Measurements from ENCODE around the gene SMCO4. TPM values are rescaled to one million over a fixed set of nuclear protein-coding genes. Genes with fewer than 3 reads are reported as not detected.
"Not testable (repeated sequence)": the region's sequence is repeated elsewhere in the genome, so short reads cannot be mapped to it uniquely, and the experiment has no call there.

SMCO4 gene
- total RNA-seq, 2 experiments from 2014 or later, result 0.30 TPM; not detected in 1

- H3K36me3 Mint-ChIP-seq (ENCODE audit: low read depth), result no peaks in the 10 kb centered on the region
- H3K4me1 Mint-ChIP-seq (ENCODE audit: low read depth), result no peaks in the 10 kb centered on the region
- H3K27ac ChIP-seq (ENCODE audit: low read depth in 1 of 2, low read length in 2 of 2), result no peak overlapping the region
- H3K27me3 Mint-ChIP-seq, result peaks cover 24% of the 10 kb centered on the region
- TF ChIP-seq, protein P1, sequence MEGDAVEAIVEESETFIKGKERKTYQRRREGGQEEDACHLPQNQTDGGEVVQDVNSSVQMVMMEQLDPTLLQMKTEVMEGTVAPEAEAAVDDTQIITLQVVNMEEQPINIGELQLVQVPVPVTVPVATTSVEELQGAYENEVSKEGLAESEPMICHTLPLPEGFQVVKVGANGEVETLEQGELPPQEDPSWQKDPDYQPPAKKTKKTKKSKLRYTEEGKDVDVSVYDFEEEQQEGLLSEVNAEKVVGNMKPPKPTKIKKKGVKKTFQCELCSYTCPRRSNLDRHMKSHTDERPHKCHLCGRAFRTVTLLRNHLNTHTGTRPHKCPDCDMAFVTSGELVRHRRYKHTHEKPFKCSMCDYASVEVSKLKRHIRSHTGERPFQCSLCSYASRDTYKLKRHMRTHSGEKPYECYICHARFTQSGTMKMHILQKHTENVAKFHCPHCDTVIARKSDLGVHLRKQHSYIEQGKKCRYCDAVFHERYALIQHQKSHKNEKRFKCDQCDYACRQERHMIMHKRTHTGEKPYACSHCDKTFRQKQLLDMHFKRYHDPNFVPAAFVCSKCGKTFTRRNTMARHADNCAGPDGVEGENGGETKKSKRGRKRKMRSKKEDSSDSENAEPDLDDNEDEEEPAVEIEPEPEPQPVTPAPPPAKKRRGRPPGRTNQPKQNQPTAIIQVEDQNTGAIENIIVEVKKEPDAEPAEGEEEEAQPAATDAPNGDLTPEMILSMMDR (IDR thresholded peaks at IDR 0.05), result no peak
- no peaks in the 10 kb centered on the region for H3K4me1 ChIP-seq (ENCODE audit: insufficient read depth, low read length)
- CTCF ChIA-PET, result no interaction called here
- no peak overlapping the region for H3K4me3 ChIP-seq (ENCODE audit: low read length)
- H3K9me3 Mint-ChIP-seq, result no peaks in the 10 kb centered on the region
- no peak overlapping the region for H3K27ac Mint-ChIP-seq
- H3K27me3 ChIP-seq (ENCODE audit: control insufficient read depth in 1 of 2, insufficient read depth in 2 of 2, low read length in 2 of 2), result peaks cover 0 to 3% of the 10 kb centered on the region in 2 experiments
- DNase-seq (no peak), ATAC-seq (ENCODE audit: poor library complexity) (no peak)
- no peaks in the 10 kb centered on the region for H3K36me3 ChIP-seq (ENCODE audit: insufficient read depth, low read length)
- no peak overlapping the region for H3K4me3 Mint-ChIP-seq
- no peaks in the 10 kb centered on the region for H3K9me3 ChIP-seq (ENCODE audit: control insufficient read depth in 1 of 2, insufficient read depth in 1 of 2, low read length in 2 of 2)
- POLR2A ChIA-PET, result no interaction called here
- intact Hi-C loops (cut with DNase I, micrococcal nuclease), result no loop called here
These were observed 44.8 kb upstream of the SMCO4 start for GRCh38 chr11:93587858-93588581.

GRCh38 chr11:93587425-93587824 is 44.2 kb upstream of the SMCO4 start:
- CTCF ChIA-PET, DNase-seq: not testable (repeated sequence)

GRCh38 chr11:93585758-93586157 is 42.6 kb upstream of the SMCO4 start:
- Histone ChIP-seq H3K9me3 (ENCODE audit: control insufficient read depth in 1 of 2, insufficient read depth in 1 of 2, low read length in 2 of 2) (peaks cover 0 to 4% of the 10 kb centered on the region in 2 experiments), H3K27ac (ENCODE audit: low read depth in 1 of 2, low read length in 2 of 2) (no peak overlapping the region)
- no peak overlapping the region for H3K4me3 Mint-ChIP-seq

More at GRCh38 chr11:93587425-93587824, 44.2 kb upstream of the SMCO4 start:
- H3K36me3 ChIP-seq (ENCODE audit: insufficient read depth, low read length); POLR2A ChIA-PET; H3K4me1 ChIP-seq (ENCODE audit: insufficient read depth, low read length); H3K4me1 Mint-ChIP-seq (ENCODE audit: low read depth); intact Hi-C loops (cut with DNase I, micrococcal nuclease); H3K27me3 ChIP-seq (ENCODE audit: control insufficient read depth in 1 of 2, insufficient read depth in 2 of 2, low read length in 2 of 2); H3K9me3 Mint-ChIP-seq; H3K4me3 ChIP-seq (ENCODE audit: low read length); ATAC-seq (ENCODE audit: poor library complexity); H3K36me3 Mint-ChIP-seq (ENCODE audit: low read depth); H3K4me3 Mint-ChIP-seq; H3K9me3 ChIP-seq (ENCODE audit: control insufficient read depth in 1 of 2, insufficient read depth in 1 of 2, low read length in 2 of 2); H3K27ac ChIP-seq (ENCODE audit: low read depth in 1 of 2, low read length in 2 of 2); H3K27ac Mint-ChIP-seq: not testable (repeated sequence)
- peaks cover 24% of the 10 kb centered on the region for H3K27me3 Mint-ChIP-seq

More at GRCh38 chr11:93585758-93586157, 42.6 kb upstream of the SMCO4 start:
- TF ChIP-seq, protein P1 (IDR thresholded peaks at IDR 0.05), result no peak
- peaks cover 34% of the 10 kb centered on the region for H3K27me3 Mint-ChIP-seq
- H3K27me3 ChIP-seq (ENCODE audit: control insufficient read depth in 1 of 2, insufficient read depth in 2 of 2, low read length in 2 of 2), result peaks cover 0 to 3% of the 10 kb centered on the region in 2 experiments
- no peak overlapping the region for H3K4me3 ChIP-seq (ENCODE audit: low read length)
- no peaks in the 10 kb centered on the region for H3K9me3 Mint-ChIP-seq
- intact Hi-C loops (cut with DNase I, micrococcal nuclease), result no loop called here
- ChIA-PET CTCF (no interaction called here), POLR2A (no interaction called here)
- ATAC-seq (ENCODE audit: poor library complexity) (no peak), DNase-seq (no peak)
- no peaks in the 10 kb centered on the region for H3K36me3 Mint-ChIP-seq (ENCODE audit: low read depth)
- H3K27ac Mint-ChIP-seq, result no peak overlapping the region
- no peaks in the 10 kb centered on the region for H3K4me1 Mint-ChIP-seq (ENCODE audit: low read depth)
- H3K4me1 ChIP-seq (ENCODE audit: insufficient read depth, low read length), result no peaks in the 10 kb centered on the region
- no peaks in the 10 kb centered on the region for H3K36me3 ChIP-seq (ENCODE audit: insufficient read depth, low read length)

Data from CD4-positive, alpha-beta T cell (primary cell).